DND-41 (cell line): ENCODE data around the gene THSD7B.

Source experiments
- ATAC-seq: fragments of 200-7000 bp; cut with Tn5 transposase; 3 replicates; pipeline ENCODE4 v1.9.1; 2021; ENCODE audit warnings: low read depth; ENCODE audit not compliant: insufficient read depth
- DNase-seq: peaks from one replicate; pipeline ENCODE4 v3.0.0-alpha.2; 2020
- H2AFZ ChIP-seq: 2 replicates; pipeline ENCODE4 v1.6.0; 2012; ENCODE audit warnings: low read depth, low read length
- H3K27ac ChIP-seq: 2 replicates; pipeline ENCODE4 v1.5.1; 2012; ENCODE audit warnings: low read length, inconsistent platforms
- H3K27me3 ChIP-seq: fragments of 200-600 bp; sonication (generic); 2 replicates; pipeline ENCODE4 v1.6.0; 2012; ENCODE audit warnings: low read length, mild to moderate bottlenecking, inconsistent platforms; ENCODE audit not compliant: insufficient read depth, poor library complexity
- H3K36me3 ChIP-seq: 2 replicates; pipeline ENCODE4 v1.5.1; 2012; ENCODE audit warnings: low read length, inconsistent platforms; ENCODE audit not compliant: insufficient read depth
- H3K4me1 ChIP-seq: 2 replicates; pipeline ENCODE4 v1.5.1; 2012; ENCODE audit warnings: mild to moderate bottlenecking, low read length; ENCODE audit not compliant: insufficient read depth
- H3K4me2 ChIP-seq: 2 replicates; pipeline ENCODE4 v1.6.0; 2012; ENCODE audit warnings: mild to moderate bottlenecking, moderate library complexity, low read length, inconsistent platforms; ENCODE audit not compliant: insufficient read depth
- H3K4me3 ChIP-seq, 2 experiments: fragments of 200-600 bp in 1 of 2; shearing (Covaris generic) in 1 of 2; 2 replicates each; pipeline ENCODE4 v1.5.1; 2012 to 2016; ENCODE audit warnings: inconsistent platforms in 2 of 2, low read length in 2 of 2, mild to moderate bottlenecking in 2 of 2, low read depth in 1 of 2, moderate library complexity in 1 of 2
- H3K79me2 ChIP-seq: 2 replicates; pipeline ENCODE4 v1.6.0; 2012; ENCODE audit warnings: low read length, inconsistent platforms; ENCODE audit not compliant: insufficient read depth
- H3K9ac ChIP-seq: 2 replicates; pipeline ENCODE4 v1.6.0; 2012; ENCODE audit warnings: low read depth, mild to moderate bottlenecking, inconsistent platforms, low read length, moderate library complexity
- H3K9me3 ChIP-seq: 2 replicates; pipeline ENCODE4 v1.5.1; 2012; ENCODE audit warnings: low read length, moderate library complexity, mild to moderate bottlenecking, inconsistent platforms; ENCODE audit not compliant: insufficient read depth, severe bottlenecking
- H4K20me1 ChIP-seq: 2 replicates; pipeline ENCODE4 v1.6.0; 2012; ENCODE audit warnings: low read length; ENCODE audit not compliant: insufficient read depth
- CTCF ChIP-seq: IDR thresholded peaks from 2 replicates; pipeline ENCODE4 v1.5.1; 2012; ENCODE audit warnings: borderline replicate concordance, low read length, moderate library complexity, mild to moderate bottlenecking; ENCODE audit not compliant: poor library complexity, severe bottlenecking; ENCODE audit errors: extremely low read depth
- EZH2 ChIP-seq: IDR thresholded peaks from 3 replicates; pipeline ENCODE4 v1.6.1; 2012; ENCODE audit warnings: borderline replicate concordance, low read depth, mild to moderate bottlenecking, moderate library complexity, low read length, inconsistent platforms; ENCODE audit not compliant: severe bottlenecking

THSD7B gene

DNA sequence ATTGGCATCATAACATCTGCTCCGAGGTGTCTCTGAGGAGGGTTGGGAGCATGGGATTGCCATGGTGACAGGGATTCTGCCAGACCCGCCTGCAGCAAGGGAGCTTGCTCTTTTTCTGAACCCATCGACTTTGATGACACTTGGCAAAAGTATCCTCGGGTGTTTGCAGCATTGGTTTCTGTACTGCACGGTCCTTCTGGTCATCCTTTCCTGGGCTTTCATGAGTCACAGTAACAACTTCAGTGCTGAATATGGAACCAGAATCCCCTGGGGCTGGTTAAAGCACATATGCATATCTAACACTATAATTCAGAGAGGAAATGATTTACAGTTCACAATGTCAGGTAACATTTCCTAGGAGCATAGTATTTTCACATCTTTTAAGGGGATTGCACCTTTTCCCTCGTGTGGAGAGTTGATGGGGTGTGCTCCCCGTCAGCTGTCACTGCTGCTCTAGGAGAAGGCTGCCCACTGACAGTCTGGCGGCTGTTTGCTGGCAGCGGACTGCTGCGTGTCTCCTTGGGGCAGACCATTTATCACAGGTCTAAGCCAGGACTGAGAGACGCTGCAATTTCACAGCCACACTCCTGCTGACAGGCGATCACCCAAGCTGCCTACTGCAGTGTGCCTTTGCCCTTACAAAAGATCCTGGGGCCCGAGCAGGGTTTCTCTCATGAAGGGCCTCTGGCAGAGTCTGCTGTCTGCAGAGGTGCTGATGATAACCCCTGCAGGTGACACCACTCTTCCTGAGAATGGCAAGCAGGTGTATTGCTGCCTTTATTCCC is 425.3 kb downstream of the THSD7B start:
- H3K4me3 ChIP-seq = no peak overlapping the region
- H3K36me3 ChIP-seq = no peaks in the 10 kb centered on the region
- DNase-seq (no peak), ATAC-seq (no peak)
- H4K20me1 ChIP-seq = no peaks in the 10 kb centered on the region
- H3K9me3 ChIP-seq = no peaks in the 10 kb centered on the region
- H3K9ac ChIP-seq = no peak overlapping the region
- TF ChIP-seq EZH2 = no peak
- TF ChIP-seq CTCF = no peak
- H3K27me3 ChIP-seq = peaks cover 4% of the 10 kb centered on the region
- no peak overlapping the region for H2AFZ ChIP-seq
- no peaks in the 10 kb centered on the region for H3K4me1 ChIP-seq
- H3K4me2 ChIP-seq = no peak overlapping the region
- no peaks in the 10 kb centered on the region for H3K79me2 ChIP-seq
- H3K27ac ChIP-seq = no peak overlapping the region

DNA sequence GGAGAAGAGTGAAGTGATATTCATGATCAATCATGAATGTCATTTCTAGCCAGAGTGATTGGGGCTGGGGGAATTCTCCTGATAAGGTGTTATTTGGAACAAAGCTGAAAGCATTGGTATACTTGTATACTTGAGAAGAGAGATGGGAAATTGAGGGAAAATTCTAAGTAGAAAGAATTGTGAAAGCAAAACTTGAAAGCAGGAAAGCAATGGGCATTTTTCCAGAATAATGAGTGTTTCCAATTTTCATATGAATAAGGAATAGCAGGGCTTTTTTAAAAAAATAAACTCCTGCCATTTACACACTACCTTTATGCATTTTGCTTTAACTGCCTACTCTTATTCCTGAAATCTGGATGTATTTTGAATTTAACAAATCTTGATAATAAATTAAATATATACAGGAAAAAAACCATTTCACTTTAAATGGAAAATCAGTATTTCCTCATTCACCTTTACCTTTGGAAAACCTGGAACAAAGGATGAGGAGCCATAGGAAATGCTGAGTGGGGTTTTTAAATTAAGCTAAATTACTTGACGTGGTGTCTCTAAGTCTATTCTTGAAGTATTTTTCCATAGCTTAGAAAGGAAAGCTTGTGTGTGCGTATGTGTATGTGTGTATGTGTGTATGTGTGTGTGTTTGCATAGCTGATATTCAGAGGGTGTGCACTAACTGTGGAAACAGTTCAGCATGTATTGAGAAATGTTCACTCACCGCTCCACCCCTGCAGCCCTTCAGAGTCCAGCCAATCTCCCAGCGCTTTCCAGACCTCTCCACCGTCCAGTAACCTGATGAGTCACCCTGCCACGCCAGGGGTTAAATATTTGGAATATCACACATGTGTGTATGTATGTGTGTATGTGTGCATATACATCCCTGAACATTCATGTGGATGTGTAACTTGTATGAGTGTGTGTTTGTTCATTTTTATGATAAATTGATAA is 427.3 kb downstream of the THSD7B start:
- H3K9ac ChIP-seq = no peak overlapping the region
- no peak overlapping the region for H3K27ac ChIP-seq
- DNase-seq (no peak), ATAC-seq (no peak)
- H3K4me1 ChIP-seq = no peaks in the 10 kb centered on the region
- TF ChIP-seq CTCF (no peak), EZH2 (no peak)
- H3K27me3 ChIP-seq = peaks cover 4% of the 10 kb centered on the region
- H3K4me3 ChIP-seq = no peak overlapping the region
- H3K36me3 ChIP-seq = no peaks in the 10 kb centered on the region
- no peaks in the 10 kb centered on the region for H3K79me2 ChIP-seq
- no peaks in the 10 kb centered on the region for H3K9me3 ChIP-seq
- H2AFZ ChIP-seq = no peak overlapping the region
- no peak overlapping the region for H3K4me2 ChIP-seq
- no peaks in the 10 kb centered on the region for H4K20me1 ChIP-seq

- H3K4me1 ChIP-seq = no peaks in the 10 kb centered on the region
- TF ChIP-seq EZH2 (no peak), CTCF (no peak)
- DNase-seq = no peak
These were observed 428.1 kb downstream of the THSD7B start for GRCh38 chr2:137193401-137193800.

More at GRCh38 chr2:137193401-137193800, 428.1 kb downstream of the THSD7B start:
- Histone ChIP-seq H3K4me2 (no peak overlapping the region), H3K27ac (no peak overlapping the region), H4K20me1 (no peaks in the 10 kb centered on the region), H3K9ac (no peak overlapping the region), H3K79me2 (no peaks in the 10 kb centered on the region), H3K9me3 (no peaks in the 10 kb centered on the region), H3K27me3 (peaks cover 7% of the 10 kb centered on the region), H3K4me3 (no peak overlapping the region), H3K36me3 (no peaks in the 10 kb centered on the region), H2AFZ (no peak overlapping the region)
- ATAC-seq = no peak
